IPS DF 4.7 (cell line): ENCODE measurements around the gene PYGB.

ENCODE experiments used
- DNase-seq: peaks from one replicate; pipeline ENCODE4 v3.0.0-alpha.2; 2013; ENCODE audit warnings: low spot score; ENCODE audit errors: extremely low read depth

The PYGB gene

DNA sequence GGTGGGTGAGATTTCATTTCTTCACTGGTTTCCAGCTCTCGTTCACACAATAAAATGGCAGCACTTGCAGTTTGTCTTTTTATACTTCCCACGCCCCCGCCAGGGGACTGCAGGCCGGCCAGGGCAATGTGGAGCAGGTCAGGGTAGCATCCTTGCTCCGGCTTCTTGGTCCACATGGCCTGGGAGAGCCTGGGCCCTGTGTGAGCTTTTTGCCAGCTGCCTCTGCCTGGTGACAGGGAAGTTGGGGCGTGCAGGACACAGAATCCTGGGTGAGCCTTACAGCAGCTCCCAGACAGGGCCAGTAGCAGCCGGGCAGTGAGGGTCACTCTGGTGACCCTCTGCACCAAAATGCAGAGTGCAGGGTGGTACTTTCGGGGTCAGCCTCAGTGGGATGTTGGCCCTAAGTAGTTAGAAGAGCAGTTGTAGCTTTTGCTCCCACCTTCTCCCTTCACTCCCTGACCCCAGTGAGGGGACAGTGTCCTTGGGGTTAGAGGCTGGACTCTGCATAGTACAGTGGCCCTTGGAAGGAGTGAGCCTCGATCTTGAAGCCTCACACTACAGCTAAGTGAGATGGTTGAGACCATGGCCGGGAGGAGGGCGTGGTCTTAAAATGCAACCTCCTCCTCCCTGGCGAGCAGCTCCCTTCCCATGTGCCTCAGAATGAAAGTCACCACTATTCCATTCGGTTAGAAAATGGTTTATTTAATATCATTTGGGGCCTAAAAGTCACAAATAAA, 23.8 kb downstream of the PYGB start:
- no peak for DNase-seq

DNA sequence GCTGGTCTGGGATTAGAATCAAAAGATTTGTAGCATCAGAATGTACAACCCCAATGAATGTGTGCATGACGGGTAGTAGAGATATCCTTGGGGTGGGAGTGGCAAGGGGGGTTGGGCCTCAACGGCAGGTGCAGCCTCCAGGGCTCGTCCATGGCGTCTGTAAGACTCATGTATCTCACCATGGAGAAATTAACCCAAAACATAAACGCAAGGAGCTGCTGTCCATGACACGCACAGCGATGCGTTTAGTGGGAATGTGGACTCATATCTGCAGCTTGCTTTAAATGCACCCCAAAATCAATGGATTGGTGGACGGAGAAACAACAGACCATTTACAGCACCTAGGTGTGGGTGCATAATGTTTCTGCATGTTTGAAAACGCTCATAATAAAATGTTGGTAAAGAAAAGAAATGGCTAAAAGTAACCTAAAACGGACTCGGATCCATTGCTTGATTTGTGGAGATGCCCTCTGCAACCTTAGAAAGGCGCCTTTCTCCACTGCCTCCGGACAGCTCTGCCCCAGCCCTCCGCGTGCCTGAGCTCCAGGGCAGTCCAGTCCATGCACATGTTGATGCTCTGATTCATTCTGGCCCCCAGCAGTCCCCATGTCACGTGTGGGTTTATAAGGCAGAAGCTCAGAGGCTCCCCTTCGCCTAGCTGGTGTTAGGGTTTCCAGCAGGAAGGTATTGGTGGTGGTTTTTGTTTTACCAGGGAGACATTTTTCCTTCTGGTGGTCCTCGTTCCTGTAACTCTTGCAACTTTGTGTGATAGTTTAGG, 24.5 kb downstream of the PYGB start:
- no peak for DNase-seq

DNA sequence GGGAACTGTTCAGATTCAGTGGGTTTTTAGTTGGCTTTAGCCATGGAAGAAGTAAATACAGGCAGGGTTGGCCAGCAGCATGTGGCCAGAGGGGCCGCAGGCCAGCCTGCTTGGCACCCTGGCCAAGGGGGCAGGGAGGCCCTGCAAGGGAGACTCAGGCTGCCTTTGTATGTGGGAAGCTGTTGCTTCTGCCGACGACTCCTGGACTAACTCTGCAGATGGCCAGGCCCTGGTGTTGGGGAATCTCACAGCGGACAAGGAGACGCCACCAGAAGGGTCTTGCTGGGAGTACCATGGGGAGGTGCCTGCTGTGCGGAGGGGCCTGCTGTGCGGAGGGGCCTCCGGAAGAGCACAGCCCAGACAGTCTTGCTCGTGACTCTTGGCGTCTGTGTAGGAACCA, 25.2 kb downstream of the PYGB start:
- DNase-seq: no peak

DNA sequence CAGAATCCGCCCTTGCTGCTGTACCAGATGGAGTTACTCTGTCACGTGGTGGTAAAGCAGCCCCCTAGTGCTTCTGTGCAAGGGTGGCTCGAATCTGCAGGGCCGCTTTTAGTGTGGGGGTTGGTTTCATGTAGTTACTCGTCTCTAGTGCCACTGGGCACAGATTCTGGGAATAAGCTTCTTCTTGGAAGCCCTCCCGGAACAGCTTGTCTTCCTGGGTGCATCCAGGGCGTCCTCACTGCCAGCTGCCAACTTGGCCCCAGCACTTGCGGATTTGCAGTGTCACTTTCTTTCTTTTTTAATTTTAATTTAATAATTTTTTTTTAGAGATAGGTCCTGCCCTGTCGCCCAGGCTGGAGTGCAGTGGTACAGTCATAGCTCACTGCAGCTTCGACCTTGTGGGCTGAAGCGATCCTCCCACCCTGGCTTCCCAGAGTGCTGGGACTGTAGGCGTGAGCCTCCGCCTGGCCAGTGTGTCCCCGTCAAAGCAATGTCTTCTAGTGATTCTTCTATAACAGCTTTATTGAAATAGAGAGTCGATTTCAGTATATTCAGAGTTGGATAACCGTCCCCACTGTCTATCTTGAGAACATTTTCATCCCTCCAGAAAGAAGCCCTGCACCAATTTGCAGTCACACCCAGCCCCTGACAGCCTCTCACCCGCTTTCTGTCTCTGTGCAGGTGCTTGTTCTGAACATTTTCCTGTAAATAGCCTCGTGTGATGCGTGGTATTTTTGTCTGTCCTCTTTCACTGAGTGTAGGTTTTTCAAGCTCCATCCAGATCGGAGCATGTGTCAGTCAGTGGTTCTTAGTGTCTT, 25.9 kb downstream of the PYGB start:
- DNase-seq: no peak

DNA sequence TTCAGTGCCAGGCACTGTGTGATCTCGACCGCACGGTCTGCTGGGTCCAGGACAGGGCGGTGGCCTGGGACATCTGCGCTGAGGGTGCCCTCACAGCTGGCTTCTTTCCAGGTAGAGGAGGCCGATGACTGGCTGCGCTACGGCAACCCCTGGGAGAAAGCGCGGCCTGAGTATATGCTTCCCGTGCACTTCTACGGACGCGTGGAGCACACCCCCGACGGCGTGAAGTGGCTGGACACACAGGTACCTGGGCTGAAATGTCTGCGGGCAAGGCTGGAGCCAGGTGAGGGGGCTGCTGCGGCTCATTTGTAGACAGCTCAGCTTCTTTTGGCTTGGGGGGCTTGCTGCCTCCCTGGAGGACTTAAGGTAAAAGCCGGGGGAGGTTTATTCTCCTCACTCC, 26.6 kb downstream of the PYGB start:
- DNase-seq: no peak

DNA sequence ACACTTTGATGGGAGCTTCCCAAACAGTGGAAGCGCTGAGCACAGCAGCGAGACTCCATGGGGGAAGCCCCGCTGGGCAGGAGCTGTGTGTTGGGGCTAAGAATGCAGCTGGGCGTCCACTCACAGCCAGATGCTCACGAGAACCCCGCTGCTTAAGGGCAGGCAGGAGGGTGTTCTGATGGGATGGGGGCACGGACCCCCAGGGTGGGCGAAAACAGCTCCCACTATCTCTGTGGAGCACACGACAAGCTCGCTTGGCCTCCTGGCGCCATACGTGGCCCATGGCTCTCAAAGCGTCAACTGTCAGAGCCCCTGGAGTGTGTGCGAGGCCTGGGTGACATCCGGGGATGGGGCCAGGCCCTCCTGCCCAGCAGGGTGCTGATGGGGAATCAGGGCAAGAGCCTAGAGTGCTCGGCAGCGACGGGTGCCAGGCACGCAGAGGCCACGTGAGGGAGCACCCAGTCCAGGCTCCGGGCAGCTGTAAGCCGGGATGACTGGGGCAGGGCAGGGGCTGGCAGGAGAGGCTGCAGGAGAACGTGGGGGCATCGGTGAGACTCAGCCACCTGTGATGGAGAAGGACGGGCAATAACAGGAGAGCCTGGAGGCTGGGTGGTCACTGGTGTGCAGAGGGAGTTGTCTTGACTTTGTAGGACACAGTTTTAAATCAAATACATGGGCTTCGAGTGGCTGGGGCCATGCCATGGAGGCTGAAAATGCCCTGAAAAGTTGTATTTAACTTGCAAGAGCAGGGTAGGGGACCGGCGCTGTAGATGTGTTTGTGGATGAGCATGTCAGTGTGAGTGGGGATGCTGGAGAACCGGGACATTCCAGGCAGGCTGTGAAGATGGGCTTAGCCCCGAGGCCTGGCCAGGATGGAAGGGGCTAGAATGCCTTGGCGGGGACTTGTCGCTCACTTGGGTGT, 27.3 kb downstream of the PYGB start:
- no peak for DNase-seq

DNA sequence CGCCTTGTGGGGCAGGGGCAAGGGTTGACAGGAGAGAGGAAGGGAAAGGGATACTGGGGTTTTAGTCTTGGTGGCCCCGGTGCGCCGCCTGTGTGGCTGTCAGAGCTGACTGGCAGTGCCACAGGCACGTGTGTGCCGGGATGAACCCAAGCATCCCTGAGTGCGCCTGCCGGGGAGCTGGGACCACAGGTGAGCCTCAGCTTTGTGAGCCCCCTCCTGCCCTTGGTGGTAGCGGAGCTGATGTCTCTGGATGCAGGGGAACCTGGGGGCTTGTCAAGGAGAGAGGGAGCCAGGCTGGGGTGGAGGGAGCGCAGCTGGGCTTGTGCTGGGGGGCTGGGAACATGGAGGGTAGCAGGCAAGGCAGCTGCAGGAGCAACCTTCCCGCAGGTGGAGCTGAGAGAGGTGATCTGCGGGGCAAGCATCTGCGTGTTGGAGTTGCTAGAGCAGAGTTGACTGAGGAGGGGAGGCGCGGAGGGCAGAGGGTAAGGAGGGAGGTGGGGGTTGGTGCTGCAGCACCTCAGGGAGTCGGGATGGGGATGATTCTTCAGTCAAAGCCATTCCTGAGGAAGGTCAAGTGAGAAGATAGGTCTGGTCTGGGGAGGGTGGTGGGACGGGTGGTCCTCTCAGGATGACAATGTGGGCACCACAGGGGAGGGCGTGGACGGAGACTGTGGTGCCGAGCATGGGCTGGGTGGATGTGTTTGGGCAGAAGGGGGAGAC, 28.1 kb downstream of the PYGB start:
- no peak for DNase-seq

DNA sequence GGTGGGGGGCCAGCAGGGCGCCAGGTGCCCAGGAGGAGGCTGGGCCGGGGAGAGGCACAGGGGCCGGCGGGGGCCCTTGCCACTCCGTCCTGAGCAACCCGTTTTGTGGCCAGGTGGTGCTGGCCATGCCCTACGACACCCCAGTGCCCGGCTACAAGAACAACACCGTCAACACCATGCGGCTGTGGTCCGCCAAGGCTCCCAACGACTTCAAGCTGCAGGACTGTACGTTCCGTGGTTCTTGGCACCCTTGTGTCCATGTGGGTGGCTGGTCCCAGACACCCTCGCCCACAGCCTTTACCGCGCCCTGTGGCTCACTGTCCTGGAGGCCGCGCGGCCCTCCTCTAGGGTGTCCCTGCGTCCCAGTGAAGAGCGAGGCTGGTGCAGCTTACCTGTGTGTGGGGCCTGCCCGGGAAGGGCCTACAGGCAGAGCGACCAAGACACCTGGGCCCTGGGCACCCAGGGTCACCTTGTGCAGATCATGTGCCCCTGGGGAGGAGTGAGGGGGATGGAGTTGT, 28.7 kb downstream of the PYGB start:
- no peak for DNase-seq

DNA sequence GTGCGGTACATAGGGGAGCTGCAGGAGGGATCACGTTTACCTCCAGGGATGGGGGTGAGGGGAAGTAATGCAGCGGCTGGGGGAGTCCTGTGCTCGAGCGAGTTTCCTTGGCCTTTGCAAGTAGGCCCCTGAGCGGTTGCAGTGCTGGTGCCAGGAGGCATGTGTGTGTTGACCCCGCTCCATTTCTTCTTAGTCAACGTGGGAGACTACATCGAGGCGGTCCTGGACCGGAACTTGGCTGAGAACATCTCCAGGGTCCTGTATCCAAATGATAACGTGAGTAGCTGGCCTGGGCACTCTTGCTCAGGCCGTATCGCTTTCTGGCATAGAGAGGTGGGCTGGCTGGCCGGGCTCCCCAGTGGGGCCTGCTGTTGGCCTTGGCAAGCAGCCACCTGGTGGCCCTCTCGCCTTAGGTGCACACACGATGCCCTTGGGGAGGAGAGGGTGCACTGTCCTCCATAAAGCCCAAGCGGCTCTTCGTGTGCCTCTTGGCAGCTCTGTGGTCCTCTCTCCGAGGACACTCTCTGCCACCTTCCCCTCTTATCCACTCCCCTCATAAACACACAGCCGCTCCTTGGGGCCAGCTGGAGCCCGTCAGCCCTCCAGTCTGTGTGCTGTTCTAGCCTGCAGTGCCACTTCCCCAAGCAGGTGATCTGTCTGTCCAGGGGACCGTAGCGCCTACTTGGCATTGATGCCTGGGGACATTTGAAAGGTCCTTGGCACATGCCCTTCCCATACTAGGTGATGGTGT, 29.3 kb downstream of the PYGB start:
- DNase-seq: no peak

DNA sequence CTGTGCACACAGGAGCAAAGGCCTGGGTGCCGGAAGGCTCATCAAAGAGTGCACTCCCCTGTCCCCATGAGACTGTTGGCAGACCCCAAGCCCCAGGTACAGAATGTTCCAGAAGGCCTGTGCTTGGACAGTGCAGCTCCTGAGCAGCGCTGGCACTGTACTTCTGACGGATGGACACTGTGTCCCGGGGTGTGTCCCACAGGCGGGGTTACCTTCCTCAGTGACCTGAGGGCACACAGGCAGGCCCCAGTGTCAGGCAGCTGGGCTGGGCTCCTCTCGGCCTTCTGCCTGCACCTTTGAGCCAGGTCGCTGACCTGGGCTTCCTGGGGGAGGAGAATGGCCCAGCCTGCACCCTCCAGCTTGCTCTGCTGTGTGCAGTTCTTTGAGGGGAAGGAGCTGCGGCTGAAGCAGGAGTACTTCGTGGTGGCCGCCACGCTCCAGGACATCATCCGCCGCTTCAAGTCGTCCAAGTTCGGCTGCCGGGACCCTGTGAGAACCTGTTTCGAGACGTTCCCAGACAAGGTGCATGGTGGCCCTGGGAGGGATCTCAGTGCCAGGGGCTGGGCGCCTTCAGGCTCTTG, 30.1 kb downstream of the PYGB start:
- no peak for DNase-seq

DNA sequence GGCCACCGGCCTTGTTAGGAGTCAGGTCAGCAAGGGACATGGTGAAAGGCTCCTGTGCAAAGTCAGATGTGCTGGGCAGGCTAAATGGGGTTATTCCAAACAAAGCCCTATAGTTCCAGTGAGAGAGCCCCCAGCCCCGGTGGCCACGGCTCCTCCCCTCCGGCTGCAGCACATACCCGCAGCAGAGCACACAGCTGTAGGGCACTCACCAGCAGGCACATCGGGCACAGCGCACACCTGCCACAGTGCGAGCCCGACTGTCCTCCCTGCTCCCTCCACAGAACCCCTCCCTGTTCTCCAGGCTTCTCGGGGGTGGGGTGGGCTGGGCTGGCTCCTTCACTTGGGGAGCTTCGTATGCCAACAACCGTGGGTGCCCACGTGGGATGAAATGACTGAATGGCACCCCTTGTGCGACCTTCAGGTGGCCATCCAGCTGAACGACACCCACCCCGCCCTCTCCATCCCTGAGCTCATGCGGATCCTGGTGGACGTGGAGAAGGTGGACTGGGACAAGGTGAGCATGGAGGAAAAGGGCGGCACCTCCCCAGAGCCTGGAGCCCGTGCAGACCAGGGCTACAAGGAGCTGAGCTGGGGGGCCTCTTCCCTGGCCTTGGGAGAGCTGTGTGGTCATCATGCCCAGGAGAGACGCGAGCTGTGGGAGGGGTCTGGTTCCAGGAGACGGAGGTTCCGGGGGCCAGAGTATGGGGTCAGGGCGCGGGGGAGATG, 30.9 kb downstream of the PYGB start:
- DNase-seq: no peak

DNA sequence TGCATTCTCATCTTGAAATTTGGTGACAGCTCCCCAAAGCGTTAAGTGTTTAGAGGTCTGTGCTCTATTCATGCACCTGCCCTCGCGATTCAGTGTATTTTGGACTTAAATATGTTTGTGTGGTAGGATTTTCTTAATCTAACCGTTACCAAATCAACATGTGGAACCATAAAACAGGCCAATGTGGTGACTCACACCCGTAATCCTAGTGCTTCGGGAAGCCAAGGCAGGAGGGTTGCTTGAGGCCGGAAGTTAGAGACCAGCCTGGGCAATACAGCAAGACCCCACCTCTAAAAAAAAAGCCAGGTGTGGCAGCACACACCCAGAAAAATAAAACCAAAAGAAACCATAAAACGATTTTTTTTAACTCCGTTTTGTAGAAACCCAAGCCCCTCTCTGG, 31.5 kb downstream of the PYGB start:
- no peak for DNase-seq

DNA sequence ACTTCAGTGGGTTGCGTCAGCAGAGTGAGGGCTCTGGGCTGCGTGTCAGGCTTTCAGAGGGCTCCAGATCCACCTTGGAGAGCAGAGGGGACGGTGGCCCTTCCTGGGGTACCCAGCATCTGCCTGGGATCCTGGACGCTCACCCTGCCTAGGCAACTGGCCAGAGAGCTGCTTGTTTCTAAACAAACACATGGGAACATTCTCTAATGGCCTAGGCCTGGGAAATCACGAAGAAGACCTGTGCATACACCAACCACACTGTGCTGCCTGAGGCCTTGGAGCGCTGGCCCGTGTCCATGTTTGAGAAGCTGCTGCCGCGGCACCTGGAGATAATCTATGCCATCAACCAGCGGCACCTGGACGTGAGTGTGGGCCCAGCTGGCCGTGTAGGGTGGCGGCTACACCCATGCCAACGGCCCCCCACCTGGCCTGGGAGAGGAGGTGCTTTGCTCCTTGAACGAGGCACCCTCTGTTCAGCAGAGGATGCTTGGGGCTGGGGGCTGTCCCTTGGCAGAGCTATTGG, 32.2 kb downstream of the PYGB start:
- DNase-seq: no peak

DNA sequence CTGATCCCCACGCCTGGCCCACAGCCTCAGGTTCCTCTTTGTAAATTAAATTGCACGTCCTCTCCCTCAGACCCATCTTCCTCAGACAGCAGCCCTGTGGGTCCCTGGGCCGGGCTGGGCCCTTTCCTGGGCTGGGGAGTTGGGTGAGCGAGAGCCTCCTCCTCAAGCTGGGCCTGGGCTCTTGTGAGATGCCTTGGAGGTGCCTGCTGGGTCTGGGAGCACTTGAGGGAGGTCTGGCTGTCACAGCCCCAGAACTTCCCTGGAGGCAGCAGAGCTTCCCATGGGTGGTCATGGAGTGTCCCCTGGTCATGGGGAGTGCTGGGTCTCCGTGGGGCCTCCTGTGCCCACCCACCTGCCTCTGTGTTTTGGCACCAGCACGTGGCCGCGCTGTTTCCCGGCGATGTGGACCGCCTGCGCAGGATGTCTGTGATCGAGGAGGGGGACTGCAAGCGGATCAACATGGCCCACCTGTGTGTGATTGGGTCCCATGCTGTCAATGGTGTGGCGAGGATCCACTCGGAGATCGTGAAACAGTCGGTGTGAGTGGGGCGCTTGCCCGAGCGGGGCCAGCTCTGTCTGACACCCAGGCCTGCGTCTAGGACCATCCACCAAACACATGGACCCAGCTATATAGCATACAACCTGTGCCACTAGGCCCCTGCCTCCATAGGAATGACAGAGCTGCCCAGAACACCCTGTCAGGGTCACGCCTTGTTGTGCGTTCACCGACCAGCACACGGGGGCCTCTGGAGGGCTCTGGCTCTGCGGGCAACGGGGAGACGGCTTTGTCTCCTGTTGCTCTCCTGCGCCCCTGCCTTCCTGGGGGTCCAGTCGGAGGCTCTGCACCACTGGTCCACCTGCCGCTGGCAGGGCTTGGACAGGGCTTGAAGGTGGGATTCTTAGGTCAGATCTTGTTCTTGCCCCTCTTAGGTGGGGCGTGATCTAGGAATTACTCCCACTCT, 33.0 kb downstream of the PYGB start:
- no peak for DNase-seq

DNA sequence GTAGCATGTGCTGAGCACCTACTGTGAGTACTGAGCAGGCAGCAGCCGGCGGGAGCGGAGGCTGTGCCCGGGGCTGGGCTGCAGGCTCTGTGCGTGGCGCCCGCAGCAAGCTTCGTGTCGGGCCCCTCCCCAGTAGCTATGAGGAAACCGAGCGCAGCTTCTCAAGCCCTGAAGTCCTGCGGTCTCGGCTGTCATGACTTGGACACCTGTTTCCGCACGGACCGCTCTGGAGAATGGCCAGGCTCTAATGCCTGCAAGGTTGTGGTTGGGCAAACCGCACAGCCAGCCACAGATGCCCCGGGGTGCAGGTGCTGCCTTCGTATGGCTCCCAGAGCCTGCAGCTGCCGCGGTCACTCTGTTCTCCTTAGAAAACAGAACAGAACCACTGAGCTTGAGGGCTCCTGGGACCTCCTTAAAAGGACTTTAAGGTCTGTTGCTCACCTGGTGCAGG, 33.7 kb downstream of the PYGB start:
- DNase-seq: no peak

DNA sequence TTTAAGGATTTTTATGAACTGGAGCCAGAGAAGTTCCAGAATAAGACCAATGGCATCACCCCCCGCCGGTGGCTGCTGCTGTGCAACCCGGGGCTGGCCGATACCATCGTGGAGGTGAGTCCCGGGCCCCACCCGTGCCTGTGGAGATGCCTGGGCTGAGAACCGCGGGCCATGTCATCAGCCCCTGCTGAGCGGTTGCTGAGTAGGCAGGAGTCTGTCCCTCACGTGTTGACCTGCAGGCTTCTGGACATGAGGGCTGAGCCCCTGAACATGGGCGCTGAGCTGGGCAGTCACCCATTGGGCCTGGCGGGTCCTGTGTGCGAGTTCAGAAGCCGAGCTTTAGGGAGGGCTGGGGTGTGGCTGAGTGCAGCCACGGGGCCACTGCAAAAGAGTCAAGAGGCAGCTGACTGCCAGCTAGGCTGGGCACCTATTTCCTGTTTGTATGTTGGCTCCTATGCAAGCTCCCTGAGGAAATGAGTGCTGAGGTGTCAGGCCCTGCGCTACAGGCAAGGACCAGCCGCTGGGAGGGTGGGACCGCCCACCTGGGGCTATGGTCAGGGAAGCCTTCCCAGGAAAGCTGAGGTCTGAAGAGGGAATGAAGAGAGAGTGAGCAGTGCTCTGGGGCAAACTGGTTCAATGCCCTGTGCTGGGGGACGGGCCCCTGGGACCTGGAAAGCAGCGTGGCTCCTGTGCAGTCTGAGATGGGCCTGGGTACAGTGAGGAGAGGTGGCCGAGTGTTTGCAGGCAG, 34.3 kb downstream of the PYGB start:
- DNase-seq: no peak
